HepG2 (cell line): Measurements from ENCODE around the gene CDK8. TPM values are rescaled to one million over a fixed set of nuclear protein-coding genes. Genes with fewer than 3 reads are reported as not detected.

Experiments
- ATM ChIP-seq: fragments of 450-650 bp; IDR thresholded peaks from 2 replicates; pipeline ENCODE4 v1.7.1; 2017; ENCODE audit warnings: mild to moderate bottlenecking, borderline replicate concordance
- E2F5 ChIP-seq: sonication (generic); formaldehyde crosslinking; conservative IDR thresholded peaks from 2 replicates; pipeline ENCODE4 v1.4.0; 2020; ENCODE audit warnings: missing genetic modification reagents
- FOXA3 ChIP-seq: IDR thresholded peaks from 2 replicates; pipeline ENCODE4 v1.6.1; 2016; ENCODE audit warnings: missing genetic modification reagents, missing compliant biosample characterization
- MYPOP ChIP-seq: sonication (generic); formaldehyde crosslinking; IDR thresholded peaks from 2 replicates; pipeline ENCODE4 v1.8.1; 2023; ENCODE audit warnings: mild to moderate bottlenecking, moderate library complexity, missing genetic modification reagents
- RARA ChIP-seq: IDR thresholded peaks from 2 replicates; pipeline ENCODE4 v1.6.1; 2016; ENCODE audit warnings: missing genetic modification reagents, missing compliant biosample characterization
- REST ChIP-seq, 2 experiments: IDR thresholded peaks; 2 replicates each; pipeline ENCODE4 v1.6.1; 2011 to 2012; ENCODE audit warnings: low read length in 2 of 2, borderline replicate concordance in 1 of 2, low read depth in 1 of 2, mild to moderate bottlenecking in 1 of 2, moderate library complexity in 1 of 2
- STAG1 ChIP-seq: sonication (generic); formaldehyde crosslinking; IDR thresholded peaks from 2 replicates; pipeline ENCODE4 v1.4.0; 2020; ENCODE audit warnings: missing genetic modification reagents
- TEF ChIP-seq: sonication (generic); formaldehyde crosslinking; IDR thresholded peaks from 2 replicates; pipeline ENCODE4 v1.5.0; 2020; ENCODE audit warnings: missing genetic modification reagents
- TSC22D2 ChIP-seq: sonication (generic); formaldehyde crosslinking; IDR thresholded peaks from 2 replicates; pipeline ENCODE4 v1.5.1; 2020; ENCODE audit warnings: missing genetic modification reagents, mild to moderate bottlenecking, borderline replicate concordance
- WIZ ChIP-seq: sonication (generic); formaldehyde crosslinking; IDR thresholded peaks from 2 replicates; pipeline ENCODE4 v1.5.1; 2020; ENCODE audit warnings: mild to moderate bottlenecking, missing genetic modification reagents
- XBP1 ChIP-seq: sonication (generic); formaldehyde crosslinking; IDR thresholded peaks from 2 replicates; pipeline ENCODE4 v1.5.0; 2020; ENCODE audit warnings: missing genetic modification reagents
- ZNF205 ChIP-seq: IDR thresholded peaks from 2 replicates; pipeline ENCODE4 v1.6.1; 2018; ENCODE audit warnings: missing biosample characterization, missing genetic modification reagents
- ZNF3 ChIP-seq: IDR thresholded peaks from 2 replicates; pipeline ENCODE4 v1.7.0; 2017; ENCODE audit warnings: inconsistent platforms
- ZNF672 ChIP-seq: sonication (generic); formaldehyde crosslinking; IDR thresholded peaks from 2 replicates; pipeline ENCODE4 v1.8.1; 2022; ENCODE audit warnings: missing genetic modification reagents
- ZNF746 ChIP-seq: sonication (generic); formaldehyde crosslinking; IDR thresholded peaks from 2 replicates; pipeline ENCODE4 v1.8.0; 2022; ENCODE audit warnings: mild to moderate bottlenecking, missing genetic modification reagents
- polyA plus RNA-seq, 8 experiments: library from polyadenylated mRNA; depleted of rRNA in 3 of 8; stranded (reverse) in 7 of 8; unstranded in 1 of 8; fragments of >200 nt; fragmentation: Illumina TruSeq in 4 of 8; extraction: Trizol in 4 of 8; gene quantifications; 2 replicates each; pipeline versions ENCODE4 v1.2.1 to v1.2.3, GENCODE V29; 2011 to 2016; ENCODE audit warnings: low read depth in 4 of 8, missing spikeins in 1 of 8, mixed read lengths in 1 of 8; ENCODE audit not compliant: insufficient read depth in 1 of 8
- total RNA-seq, 5 experiments: library from RNA; depleted of rRNA; stranded (reverse); fragments of >200 nt; fragmentation: Illumina TruSeq; extraction: Trizol; gene quantifications; 2 replicates each; pipeline ENCODE4 v1.2.3, GENCODE V29; 2016; ENCODE audit warnings: low read depth in 1 of 5
- TF ChIP-seq, protein P1 (sequence below): sonication (generic); formaldehyde crosslinking; IDR thresholded peaks from 2 replicates; pipeline ENCODE4 v1.5.0; 2020; ENCODE audit warnings: missing genetic modification reagents, mild to moderate bottlenecking, borderline replicate concordance
- TF ChIP-seq, protein P2 (sequence below): fragments of 450-650 bp; IDR thresholded peaks from 2 replicates; pipeline ENCODE4 v1.6.1; 2017; ENCODE audit warnings: mild to moderate bottlenecking
- TF ChIP-seq, protein P3 (sequence below): IDR thresholded peaks from 2 replicates; pipeline ENCODE4 v1.6.1; 2012; ENCODE audit warnings: inconsistent platforms

CDK8 gene
- total and polyA plus RNA-seq, 2 of the 13 experiments (the other 11 are each of a cell fraction or from before 2014, with no cell fraction given): 15.8 to 16.4 TPM

GRCh38 chr13:26253787-26254582 lies at the start of gene CDK8 (continued):
- TF ChIP-seq REST (IDR thresholded peaks at IDR 0.05; ENCODE audit: borderline replicate concordance in 1 of 2, low read depth in 1 of 2, low read length in 2 of 2) (no peak), STAG1 (CRISPR knock-in tag) (no peak), ZNF205 (CRISPR knock-in tag) (peak; percentile 17; the same call in 1 of the 2 replicates), TSC22D2 (no peak), WIZ (CRISPR knock-in tag) (no peak), TEF (CRISPR knock-in tag) (no peak), FOXA3 (CRISPR knock-in tag) (peak; percentile 50; the same call in 1 of the 2 replicates), XBP1 (CRISPR knock-in tag) (no peak), MYPOP (CRISPR knock-in tag) (peak; percentile 68), ATM (no peak), ZNF3 (CRISPR knock-in tag) (no peak), ZNF746 (CRISPR knock-in tag) (no peak), ZNF672 (CRISPR knock-in tag) (no peak), RARA (no peak), E2F5 (CRISPR knock-in tag) (no peak; the same call in 1 of the 2 replicates)
- TF ChIP-seq, protein P1, sequence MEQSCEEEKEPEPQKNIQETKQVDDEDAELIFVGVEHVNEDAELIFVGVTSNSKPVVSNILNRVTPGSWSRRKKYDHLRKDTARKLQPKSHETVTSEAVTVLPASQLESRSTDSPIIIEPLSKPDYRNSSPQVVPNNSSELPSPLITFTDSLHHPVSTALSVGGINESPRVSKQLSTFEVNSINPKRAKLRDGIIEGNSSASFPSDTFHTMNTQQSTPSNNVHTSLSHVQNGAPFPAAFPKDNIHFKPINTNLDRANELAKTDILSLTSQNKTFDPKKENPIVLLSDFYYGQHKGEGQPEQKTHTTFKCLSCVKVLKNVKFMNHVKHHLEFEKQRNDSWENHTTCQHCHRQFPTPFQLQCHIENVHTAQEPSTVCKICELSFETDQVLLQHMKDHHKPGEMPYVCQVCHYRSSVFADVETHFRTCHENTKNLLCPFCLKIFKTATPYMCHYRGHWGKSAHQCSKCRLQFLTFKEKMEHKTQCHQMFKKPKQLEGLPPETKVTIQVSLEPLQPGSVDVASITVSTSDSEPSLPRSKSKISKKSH (CRISPR knock-in tag): peak; percentile 77; the same call in 1 of the 2 replicates
- TF ChIP-seq, protein P2, sequence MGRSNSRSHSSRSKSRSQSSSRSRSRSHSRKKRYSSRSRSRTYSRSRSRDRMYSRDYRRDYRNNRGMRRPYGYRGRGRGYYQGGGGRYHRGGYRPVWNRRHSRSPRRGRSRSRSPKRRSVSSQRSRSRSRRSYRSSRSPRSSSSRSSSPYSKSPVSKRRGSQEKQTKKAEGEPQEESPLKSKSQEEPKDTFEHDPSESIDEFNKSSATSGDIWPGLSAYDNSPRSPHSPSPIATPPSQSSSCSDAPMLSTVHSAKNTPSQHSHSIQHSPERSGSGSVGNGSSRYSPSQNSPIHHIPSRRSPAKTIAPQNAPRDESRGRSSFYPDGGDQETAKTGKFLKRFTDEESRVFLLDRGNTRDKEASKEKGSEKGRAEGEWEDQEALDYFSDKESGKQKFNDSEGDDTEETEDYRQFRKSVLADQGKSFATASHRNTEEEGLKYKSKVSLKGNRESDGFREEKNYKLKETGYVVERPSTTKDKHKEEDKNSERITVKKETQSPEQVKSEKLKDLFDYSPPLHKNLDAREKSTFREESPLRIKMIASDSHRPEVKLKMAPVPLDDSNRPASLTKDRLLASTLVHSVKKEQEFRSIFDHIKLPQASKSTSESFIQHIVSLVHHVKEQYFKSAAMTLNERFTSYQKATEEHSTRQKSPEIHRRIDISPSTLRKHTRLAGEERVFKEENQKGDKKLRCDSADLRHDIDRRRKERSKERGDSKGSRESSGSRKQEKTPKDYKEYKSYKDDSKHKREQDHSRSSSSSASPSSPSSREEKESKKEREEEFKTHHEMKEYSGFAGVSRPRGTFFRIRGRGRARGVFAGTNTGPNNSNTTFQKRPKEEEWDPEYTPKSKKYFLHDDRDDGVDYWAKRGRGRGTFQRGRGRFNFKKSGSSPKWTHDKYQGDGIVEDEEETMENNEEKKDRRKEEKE: no peak
- TF ChIP-seq, protein P3, sequence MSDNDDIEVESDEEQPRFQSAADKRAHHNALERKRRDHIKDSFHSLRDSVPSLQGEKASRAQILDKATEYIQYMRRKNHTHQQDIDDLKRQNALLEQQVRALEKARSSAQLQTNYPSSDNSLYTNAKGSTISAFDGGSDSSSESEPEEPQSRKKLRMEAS: peak; percentile 81
